ENCODE results near the gene LRRC8B.

GRCh38 chr1:89606227-89606980, 81.8 kb downstream of the LRRC8B start:
- TF ChIP-seq CTCF (conservative IDR thresholded peaks at IDR 0.05 in 1 of 2, IDR thresholded peaks at IDR 0.05 in 1 of 2; ENCODE audit: low read depth in 1 of 2, low read length in 2 of 2), result no peak
- TF ChIP-seq EZH2 (IDR thresholded peaks at IDR 0.05; ENCODE audit: low read length, missing control alignments), result no peak

Data from fibroblast of lung (primary cell).